Measurements from ENCODE around the gene MSN. TPM values are rescaled to one million over a fixed set of nuclear protein-coding genes. Genes with fewer than 3 reads are reported as not detected.

Gene MSN
- total RNA-seq, 1 donor from 2014 or later = 325 TPM

GRCh38 chrX:65668377-65669310, 1.2 kb downstream of the MSN start:
- ATAC-seq (peak; percentile 81), DNase-seq (ENCODE audit: low spot score) (peak; percentile 66)
- intact Hi-C loops (cut with DNase I) = no loop called here

- no peak for DNase-seq (ENCODE audit: low spot score)
- intact Hi-C loops (cut with DNase I) = no loop called here
- no peak for ATAC-seq
These were observed 3.8 kb downstream of the MSN start for GRCh38 chrX:65671286-65671685.

GRCh38 chrX:65671966-65672365, 4.5 kb downstream of the MSN start:
- no peak for ATAC-seq
- intact Hi-C loops (cut with DNase I) = no loop called here
- DNase-seq (ENCODE audit: low spot score) = no peak

- intact Hi-C loops (cut with DNase I) = no loop called here
- DNase-seq (ENCODE audit: low spot score) (no peak), ATAC-seq (no peak)
These were observed 6.4 kb downstream of the MSN start for GRCh38 chrX:65673857-65674203.

DNA sequence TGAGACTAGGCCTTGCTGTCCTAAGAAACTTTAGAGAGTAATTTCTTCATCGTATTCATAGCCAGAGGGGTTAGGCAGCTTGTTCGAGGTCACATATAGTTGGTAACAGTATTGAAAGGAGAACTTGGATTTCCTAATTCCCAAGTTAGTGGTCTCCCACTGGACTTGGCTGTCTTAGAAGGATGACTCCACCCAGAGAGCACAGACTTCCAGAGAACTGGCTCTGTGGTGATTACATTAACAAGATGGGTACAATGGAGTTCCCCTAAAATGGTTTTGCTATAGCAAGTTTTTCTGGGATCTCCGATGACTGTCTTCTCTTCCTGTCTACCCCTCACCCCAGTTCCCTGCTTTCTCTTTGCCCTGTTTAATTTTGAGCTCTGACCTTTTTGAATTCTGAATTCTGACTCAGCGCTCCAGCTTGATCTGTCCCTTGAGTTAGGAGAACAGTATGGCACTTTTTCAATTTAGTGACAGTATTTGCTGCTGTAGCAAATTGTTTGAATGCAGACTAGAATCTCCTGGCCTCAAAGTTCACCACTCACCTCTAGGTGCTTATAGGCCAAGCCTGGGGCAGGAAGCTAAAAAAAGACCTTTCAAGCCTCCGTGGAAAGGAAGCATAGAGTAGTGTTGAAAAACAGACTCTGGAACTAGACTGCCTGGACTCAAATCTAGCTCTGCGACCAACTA, 6.9 kb downstream of the MSN start:
- DNase-seq (ENCODE audit: low spot score) (no peak), ATAC-seq (no peak)
- intact Hi-C loops (cut with DNase I) = no loop called here

DNA sequence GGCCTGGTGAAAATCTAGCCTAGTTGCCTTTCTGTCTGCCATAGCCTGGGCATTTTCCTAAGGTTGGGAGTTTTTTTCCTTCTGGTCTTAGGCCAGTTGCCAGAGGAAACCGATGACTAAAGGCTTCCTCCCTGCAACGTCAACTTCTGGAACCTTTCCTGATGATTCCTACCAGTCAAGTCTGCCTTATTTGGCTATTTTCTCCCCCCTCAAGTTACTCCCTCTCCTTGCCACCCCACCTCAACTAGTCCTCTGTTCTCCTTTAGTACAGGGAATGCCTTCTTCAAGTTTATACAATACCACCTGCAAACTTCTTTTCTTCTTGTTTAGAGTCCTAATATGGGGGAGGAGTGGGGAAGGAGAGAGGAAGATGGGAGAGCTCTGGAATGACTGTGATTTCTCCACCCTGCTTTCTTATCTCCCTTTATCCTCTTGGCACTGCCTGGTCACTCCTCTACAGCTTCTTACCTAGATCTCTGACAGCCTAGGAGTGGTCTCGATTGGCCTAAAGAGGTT, 10.6 kb downstream of the MSN start:
- intact Hi-C loops (cut with DNase I) = no loop called here
- DNase-seq (ENCODE audit: low spot score) (no peak), ATAC-seq (peak; percentile 73)

- intact Hi-C loops (cut with DNase I) = no loop called here
- ATAC-seq = no peak
- no peak for DNase-seq (ENCODE audit: low spot score)
These were observed 11.7 kb downstream of the MSN start for GRCh38 chrX:65679071-65679540.

GRCh38 chrX:65681810-65682209, 14.4 kb downstream of the MSN start:
- no peak for ATAC-seq
- intact Hi-C loops (cut with DNase I) = no loop called here
- no peak for DNase-seq (ENCODE audit: low spot score)

GRCh38 chrX:65685112-65685511, 17.7 kb downstream of the MSN start:
- ATAC-seq (no peak), DNase-seq (ENCODE audit: low spot score) (no peak)

DNA sequence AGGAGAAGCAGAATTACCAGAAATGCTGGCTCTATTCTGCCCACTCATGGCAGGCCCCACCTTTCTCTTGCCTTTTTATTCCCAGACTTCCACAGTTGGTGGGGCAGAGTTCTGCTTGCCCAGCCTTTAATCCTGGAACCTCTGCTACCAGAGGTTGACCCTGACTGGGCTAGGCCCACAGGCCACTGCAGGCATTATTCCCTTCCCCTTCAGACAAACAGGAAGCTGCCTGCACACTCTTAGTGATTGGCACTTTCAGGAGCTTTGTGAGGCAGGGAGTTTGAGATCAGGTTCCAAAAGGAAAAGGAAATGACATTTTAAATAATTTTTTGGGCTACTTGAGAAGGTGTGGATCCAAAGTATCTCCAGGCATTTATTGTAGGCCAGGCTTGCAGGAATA, 18.8 kb downstream of the MSN start:
- no peak for DNase-seq (ENCODE audit: low spot score)
- intact Hi-C loops (cut with DNase I) = no loop called here
- no peak for ATAC-seq

More at GRCh38 chrX:65685112-65685511, 17.7 kb downstream of the MSN start:
- intact Hi-C loops (cut with DNase I) = no loop called here

GRCh38 chrX:65687367-65687766, 19.9 kb downstream of the MSN start:
- intact Hi-C loops (cut with DNase I) = no loop called here
- DNase-seq (ENCODE audit: low spot score) (no peak), ATAC-seq (no peak)

DNA sequence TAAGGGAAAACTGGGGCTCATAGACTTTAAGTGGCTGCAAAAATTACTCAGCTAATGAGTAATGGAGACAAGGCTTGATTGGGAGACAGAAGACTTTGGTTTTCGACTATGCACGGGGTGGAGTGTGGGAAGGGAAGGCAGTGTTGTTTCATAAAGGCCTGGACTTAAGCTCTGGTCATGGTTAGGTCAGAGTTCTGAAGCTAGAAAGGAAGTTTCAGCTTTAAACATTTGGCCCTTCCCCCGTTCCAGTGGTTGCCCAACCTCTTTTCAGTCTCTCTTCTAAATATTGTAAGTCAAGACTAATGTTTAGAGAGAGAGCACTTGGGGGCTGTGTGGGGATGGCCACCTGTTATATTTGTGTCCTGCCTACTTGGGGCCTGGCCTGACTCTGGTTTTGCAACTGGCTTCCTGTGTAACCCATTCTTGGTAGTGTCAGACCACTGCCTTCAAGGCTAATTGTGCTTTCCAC, 21.0 kb downstream of the MSN start:
- ATAC-seq = no peak
- intact Hi-C loops (cut with DNase I) = no loop called here
- no peak for DNase-seq (ENCODE audit: low spot score)

GRCh38 chrX:65689377-65689776, 21.9 kb downstream of the MSN start:
- no peak for DNase-seq (ENCODE audit: low spot score)
- intact Hi-C loops (cut with DNase I) = no loop called here
- ATAC-seq = no peak

- no peak for DNase-seq (ENCODE audit: low spot score)
- peak; percentile 75 for ATAC-seq
- intact Hi-C loops (cut with DNase I) = no loop called here
These were observed 22.8 kb downstream of the MSN start for GRCh38 chrX:65690057-65690855.

GRCh38 chrX:65695849-65696449, 28.5 kb downstream of the MSN start:
- no peak for DNase-seq (ENCODE audit: low spot score)
- intact Hi-C loops (cut with DNase I) = no loop called here
- ATAC-seq = no peak

GRCh38 chrX:65696613-65697012, 29.2 kb downstream of the MSN start:
- DNase-seq (ENCODE audit: low spot score) (no peak), ATAC-seq (no peak)
- intact Hi-C loops (cut with DNase I) = no loop called here

- intact Hi-C loops (cut with DNase I) = no loop called here
- ATAC-seq (peak; percentile 29), DNase-seq (ENCODE audit: low spot score) (no peak)
These were observed 29.8 kb downstream of the MSN start for GRCh38 chrX:65697211-65697641.

- intact Hi-C loops (cut with DNase I) = no loop called here
- ATAC-seq (peak; percentile 64), DNase-seq (ENCODE audit: low spot score) (no peak)
These were observed 30.7 kb downstream of the MSN start for GRCh38 chrX:65697915-65698796.

Data from sciatic nerve (tissue), 2 donors.